Adrenal gland (tissue), 12 donors: Measurements from ENCODE around the gene COL9A3. TPM values are rescaled to one million over a fixed set of nuclear protein-coding genes. Genes with fewer than 3 reads are reported as not detected.
A peak's percentile ranks its signal among the peaks of the same experiment; 100 is the strongest.

Experiments used
- DNase-seq, 7 donors: peaks; one replicate each; pipeline ENCODE4 v3.0.0-alpha.2; 2019 to 2020
- H3K27ac ChIP-seq, 5 donors: fragments of 200-600 bp; sonication (generic) in 4 of 5; 1 replicate in 3 of 5; 2 replicates in 2 of 5; pipeline versions ENCODE4 v1.5.1 to v1.8.0; 2016 to 2020; ENCODE audit warnings: mild to moderate bottlenecking in 1 of 5
- H3K27me3 ChIP-seq: fragments of 200-600 bp; 2 replicates; pipeline ENCODE4 v1.8.0; 2021
- H3K36me3 ChIP-seq, 2 donors: fragments of 200-600 bp; replicated peaks in 1 of 2; 1 replicate in 1 of 2; 2 replicates in 1 of 2; pipeline versions ENCODE4 v1.5.1 to v1.8.0; 2018 to 2022
- H3K4me1 ChIP-seq, 2 donors: fragments of 200-600 bp; replicated peaks in 1 of 2; 1 replicate in 1 of 2; 2 replicates in 1 of 2; pipeline versions ENCODE4 v1.5.1 to v1.8.0; 2018 to 2021
- H3K4me3 ChIP-seq, 4 donors: fragments of 200-600 bp; sonication (generic) in 3 of 4; one replicate each; pipeline ENCODE4 v1.5.1; 2016 to 2018
- H3K9me3 ChIP-seq, 3 donors: fragments of 200-600 bp; sonication (generic) in 1 of 3; replicated peaks in 1 of 3; 1 replicate in 2 of 3; 2 replicates in 1 of 3; pipeline versions ENCODE4 v1.5.1 to v1.8.0; 2016 to 2021
- CTCF ChIP-seq, 6 experiments: fragments of 450-650 bp in 4 of 6; fragments of 200-600 bp in 2 of 6; sonication (generic) in 1 of 6; IDR thresholded peaks; 1 replicate in 5 of 6; 2 replicates in 1 of 6; pipeline versions ENCODE4 v1.5.1 to v1.8.0; 2016 to 2021; ENCODE audit warnings: antibody characterized with exemption in 6 of 6, mild to moderate bottlenecking in 2 of 6, moderate library complexity in 1 of 6
- POLR2A ChIP-seq, 2 donors: fragments of 450-650 bp; IDR thresholded peaks; one replicate each; pipeline ENCODE4 v1.6.1; 2017; ENCODE audit warnings: antibody characterized with exemption in 2 of 2, mild to moderate bottlenecking in 2 of 2, moderate library complexity in 1 of 2
- WGBS, 4 donors: extraction: QIAGEN DNeasy Blood & Tissue Kit in 2 of 4; methylation state at CpG; one replicate each; pipeline versions ENCODE4 v1.1.5 to v1.1.7; 2013 to 2017; 5-methylcytosine and 5-hydroxymethylcytosine counted together
- intact Hi-C, 2 donors: fragments of 100-400 bp; cut with DNase I; formaldehyde crosslinking; loops; one replicate each; pipeline versions ENCODE4 v1.14.1 to v1.15.0; 2022 to 2023
- polyA plus RNA-seq, 3 donors: library from polyadenylated mRNA; stranded (reverse); fragments of 200-250 nt in 2 of 3; fragments of 350-450 nt in 1 of 3; fragmentation: Illumina TruSeq in 1 of 3; extraction: RNeasy Lipid Tissue Mini Kit (QIAGEN cat#74804) in 1 of 3; gene quantifications; one replicate each; pipeline ENCODE4 v1.2.3, GENCODE V29; 2013 to 2014
- total RNA-seq, 9 donors: library from RNA; depleted of rRNA in 4 of 9; stranded (reverse); fragments of >200 nt in 4 of 9; fragments of 120-200 nt in 1 of 9; fragmentation: NEBNext Ultra II Directional in 1 of 9; extraction: Animal tissue kit (Norgen Biotek cat#: 25700) in 1 of 9; gene quantifications; one replicate each; pipeline versions ENCODE4 v1.1.0 to v1.2.4, GENCODE V29; 2013 to 2023
- donor health status: healthy with polysubstance abuse.
- donor health status: Bipolar disorder and iron deficiency.
- donor health status: DM: yes; HTN: yes; CAD: no.
- donor health status: DM: no; HTN: no; CAD: no.
- donor health status: DM: no; HTN: no; CAD: no.
- donor health status: DM: yes; HTN: yes; CAD: no.

COL9A3 gene
- total and polyA plus RNA-seq, 12 donors, result 0.22 to 27.8 (median 1.4) TPM

- DNase-seq, result peak in 1 of 7 donors; percentile 16
- Histone ChIP-seq H3K4me1 (peaks cover 3% of the 10 kb centered on the region in 2 donors), H3K27ac (no peak overlapping the region), H3K27me3 (no peaks in the 10 kb centered on the region), H3K36me3 (no peaks in the 10 kb centered on the region), H3K4me3 (no peak overlapping the region), H3K9me3 (no peaks in the 10 kb centered on the region)
- WGBS, 4 donors, result 89 to 93% (median 92%) methylated on average over 22 to 32 of the region's 32 CpGs
- intact Hi-C loops, result no loop called here
- TF ChIP-seq CTCF (IDR thresholded peaks at IDR 0.05) (no peak), POLR2A (IDR thresholded peaks at IDR 0.05) (no peak)
Observed at GRCh38 chr20:62829231-62830230, 12.7 kb downstream of the COL9A3 start.

GRCh38 chr20:62830251-62830650, 13.4 kb downstream of the COL9A3 start:
- no peak overlapping the region for H3K4me3 ChIP-seq
- intact Hi-C loops, result no loop called here
- no peaks in the 10 kb centered on the region for H3K36me3 ChIP-seq
- 83 to 95% (median 90%) methylated on average over 8 to 14 of the region's 14 CpGs for WGBS, 4 donors
- no peaks in the 10 kb centered on the region for H3K4me1 ChIP-seq
- DNase-seq, result peak in 1 of 7 donors; percentile 12
- H3K27me3 ChIP-seq, result no peaks in the 10 kb centered on the region
- no peaks in the 10 kb centered on the region for H3K9me3 ChIP-seq
- H3K27ac ChIP-seq, result no peak overlapping the region
- TF ChIP-seq POLR2A (IDR thresholded peaks at IDR 0.05) (no peak), CTCF (IDR thresholded peaks at IDR 0.05) (no peak)

- Histone ChIP-seq H3K4me1 (no peaks in the 10 kb centered on the region), H3K9me3 (no peaks in the 10 kb centered on the region), H3K36me3 (no peaks in the 10 kb centered on the region), H3K27ac (no peak overlapping the region), H3K4me3 (no peak overlapping the region), H3K27me3 (no peaks in the 10 kb centered on the region)
- TF ChIP-seq CTCF (IDR thresholded peaks at IDR 0.05) (no peak), POLR2A (IDR thresholded peaks at IDR 0.05) (no peak)
- intact Hi-C loops, result no loop called here
- no peak for DNase-seq
- WGBS, 4 donors, result 92 to 100% (median 95%) methylated on average over 1 to 22 of the region's 22 CpGs; no CpG with 5 or more reads in 1 of the 4 donors
Observed at GRCh38 chr20:62830821-62831220, 14.0 kb downstream of the COL9A3 start.

GRCh38 chr20:62831361-62831788, 14.5 kb downstream of the COL9A3 start:
- Histone ChIP-seq H3K36me3 (no peaks in the 10 kb centered on the region), H3K4me1 (no peaks in the 10 kb centered on the region), H3K4me3 (no peak overlapping the region), H3K27me3 (no peaks in the 10 kb centered on the region), H3K27ac (no peak overlapping the region), H3K9me3 (no peaks in the 10 kb centered on the region)
- intact Hi-C loops, result no loop called here
- DNase-seq, result no peak
- 80 to 92% (median 87%) methylated on average over 1 to 10 of the region's 10 CpGs; no CpG with 5 or more reads in 1 of the 4 donors for WGBS, 4 donors
- no peak for TF ChIP-seq CTCF (IDR thresholded peaks at IDR 0.05)
- TF ChIP-seq POLR2A (IDR thresholded peaks at IDR 0.05), result no peak
